Erythroblast (primary cell): ENCODE results near the gene MARCHF6.
"Not testable (repeated sequence)": the region's sequence is repeated elsewhere in the genome, so short reads cannot be mapped to it uniquely, and the experiment has no call there.

Source experiments
- DNase-seq, 2 experiments: peaks; one replicate each; lab custom pipeline; 2025; lab: John Stamatoyannopoulos, UW
- GATA1 ChIP-seq: IDR thresholded peaks from 2 replicates; pipeline ENCODE4 v1.6.1; 2011; ENCODE audit warnings: low read depth, mild to moderate bottlenecking, control low read depth, low read length, moderate library complexity
- POLR2A ChIP-seq: IDR thresholded peaks from 2 replicates; pipeline ENCODE4 v1.6.1; 2011; ENCODE audit warnings: mild to moderate bottlenecking, low read length

The MARCHF6 gene

GRCh38 chr5:10370931-10371330 is 17.4 kb downstream of the MARCHF6 start:
- DNase-seq = no peak
- no peak for TF ChIP-seq POLR2A

- peak; percentile 28 to 36 for DNase-seq
Measured at GRCh38 chr5:10371369-10371768, 17.9 kb downstream of the MARCHF6 start.

- TF ChIP-seq POLR2A = no peak
- no peak for TF ChIP-seq GATA1
- DNase-seq = no peak
Measured at GRCh38 chr5:10372726-10373709, 19.5 kb downstream of the MARCHF6 start.

- no peak for TF ChIP-seq GATA1
- TF ChIP-seq POLR2A = no peak
- DNase-seq = peak in 1 of 2 experiments; percentile 60
Measured at GRCh38 chr5:10374046-10375022, 20.8 kb downstream of the MARCHF6 start.

DNA sequence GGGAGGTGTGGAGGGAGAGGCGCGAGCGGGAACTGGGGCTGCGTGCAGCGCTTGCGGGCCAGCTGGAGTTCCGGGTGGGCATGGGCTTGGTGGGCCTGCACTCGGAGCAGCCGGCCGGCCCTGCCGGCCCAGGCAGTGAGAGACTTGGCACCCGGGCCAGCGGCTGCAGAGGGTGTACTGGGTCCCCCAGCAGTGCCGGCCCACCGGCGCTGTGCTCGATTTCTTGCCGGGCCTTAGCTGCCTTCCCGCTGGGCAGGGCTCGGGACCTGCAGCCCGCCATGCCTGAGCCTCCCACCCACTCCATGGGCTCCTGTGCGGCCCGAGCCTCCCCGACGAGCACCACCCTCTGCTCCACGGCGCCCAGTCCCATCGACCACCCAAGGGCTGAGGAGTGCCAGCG is 21.7 kb downstream of the MARCHF6 start:
- DNase-seq = not testable (repeated sequence)

DNA sequence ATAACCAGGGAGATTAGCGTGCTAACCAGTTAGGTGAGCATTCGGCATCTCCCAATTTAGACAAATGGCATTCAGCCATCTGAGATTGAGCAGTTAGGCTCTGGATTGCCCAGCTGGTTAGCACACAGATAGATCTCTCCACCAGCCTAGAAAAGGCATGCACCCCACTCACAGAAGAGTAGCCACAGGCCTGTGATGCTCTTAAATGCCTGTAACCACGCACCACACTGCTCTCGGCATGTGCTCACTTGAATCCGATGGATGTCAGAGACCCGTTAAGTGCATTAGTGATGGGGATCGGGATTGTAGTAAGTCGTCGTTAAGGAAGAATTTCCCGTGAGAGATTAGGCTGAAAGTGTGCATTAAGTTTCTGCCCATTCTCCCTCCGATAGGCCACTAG is 23.0 kb downstream of the MARCHF6 start:
- no peak for TF ChIP-seq POLR2A

GRCh38 chr5:10377081-10377480 is 23.6 kb downstream of the MARCHF6 start:
- TF ChIP-seq POLR2A = no peak
- no peak for TF ChIP-seq GATA1
- no peak for DNase-seq

More for the DNA sequence above, 23.0 kb downstream of the MARCHF6 start:
- no peak for DNase-seq

- DNase-seq = no peak
- TF ChIP-seq POLR2A (no peak), GATA1 (no peak)
Measured at GRCh38 chr5:10381803-10382202, 28.3 kb downstream of the MARCHF6 start.

DNA sequence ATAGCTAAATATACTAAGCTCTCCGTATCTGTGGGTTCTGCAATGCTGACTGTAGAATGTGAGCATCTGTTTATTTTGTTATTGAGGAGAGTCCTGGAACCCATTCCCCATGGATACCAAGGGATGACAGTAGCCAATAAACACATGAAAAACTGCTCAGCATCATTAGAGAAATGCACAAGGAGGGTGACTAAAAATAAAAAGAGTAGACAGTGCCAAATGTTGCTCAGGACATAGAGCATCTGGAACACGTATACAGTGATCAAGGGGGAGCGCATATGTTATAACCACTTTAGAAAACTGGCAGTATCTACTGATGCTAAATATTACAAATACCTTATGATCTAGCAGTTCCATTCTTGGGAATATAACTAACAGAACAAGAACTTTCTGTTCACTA is 31.0 kb downstream of the MARCHF6 start:
- no peak for DNase-seq
- TF ChIP-seq POLR2A = no peak

DNA sequence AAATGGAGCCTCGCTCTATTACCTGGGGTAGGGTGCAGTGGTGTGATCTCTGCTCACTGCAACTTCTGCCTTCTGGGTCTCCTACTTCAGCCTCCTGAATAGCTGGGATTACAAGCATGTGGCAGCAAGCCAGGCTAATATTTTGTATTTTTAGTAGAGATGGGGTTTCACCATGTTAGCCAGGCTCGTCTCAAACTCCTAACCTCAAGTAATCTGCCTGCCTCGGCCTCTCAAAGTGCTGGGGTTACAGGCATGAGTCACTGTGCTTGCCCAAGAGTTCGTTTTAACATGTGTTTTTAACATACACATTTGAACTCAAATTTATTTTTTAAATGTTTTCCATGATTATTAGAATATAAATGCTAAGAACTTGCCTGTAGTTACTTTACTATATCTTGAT is 34.2 kb downstream of the MARCHF6 start:
- TF ChIP-seq GATA1 = no peak
- no peak for TF ChIP-seq POLR2A
- no peak for DNase-seq

DNA sequence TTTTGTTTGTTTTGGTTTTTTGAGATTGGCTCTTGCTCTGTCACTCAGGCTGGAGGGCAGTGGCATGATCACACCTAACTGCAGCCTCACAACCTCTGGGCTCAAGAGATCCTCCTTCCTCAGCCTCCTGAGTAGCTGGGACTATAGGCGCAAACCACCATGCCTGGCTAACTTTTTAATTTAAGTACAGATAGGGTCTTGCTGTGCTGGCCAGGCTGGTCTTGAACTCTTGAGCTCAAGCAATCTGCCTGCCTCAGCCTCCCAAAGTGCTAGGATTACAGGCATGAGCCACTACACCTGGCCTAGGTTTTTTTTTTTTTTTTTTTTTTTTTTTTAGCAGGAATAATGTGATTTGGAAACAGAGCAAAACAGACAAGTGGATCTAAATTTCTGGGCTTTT is 37.6 kb downstream of the MARCHF6 start:
- TF ChIP-seq GATA1 (no peak), POLR2A (no peak)
- DNase-seq = no peak

GRCh38 chr5:10392567-10393328 is 39.3 kb downstream of the MARCHF6 start:
- not testable (repeated sequence) for DNase-seq

- no peak for TF ChIP-seq GATA1
- TF ChIP-seq POLR2A = no peak
- no peak for DNase-seq
Measured at GRCh38 chr5:10393491-10393890, 40.0 kb downstream of the MARCHF6 start.

- no peak for TF ChIP-seq POLR2A
- DNase-seq = no peak
Measured at GRCh38 chr5:10396552-10396951, 43.1 kb downstream of the MARCHF6 start.
